ENCODE measurements around the gene MVB12A. TPM values are rescaled to one million over a fixed set of nuclear protein-coding genes. Genes with fewer than 3 reads are reported as not detected.

Gene MVB12A
- total and polyA plus RNA-seq, 9 of the 15 experiments (the other 6 are each of a cell fraction or from before 2014, with no cell fraction given), result 1.2 to 46.2 (median 22.4) TPM

DNA sequence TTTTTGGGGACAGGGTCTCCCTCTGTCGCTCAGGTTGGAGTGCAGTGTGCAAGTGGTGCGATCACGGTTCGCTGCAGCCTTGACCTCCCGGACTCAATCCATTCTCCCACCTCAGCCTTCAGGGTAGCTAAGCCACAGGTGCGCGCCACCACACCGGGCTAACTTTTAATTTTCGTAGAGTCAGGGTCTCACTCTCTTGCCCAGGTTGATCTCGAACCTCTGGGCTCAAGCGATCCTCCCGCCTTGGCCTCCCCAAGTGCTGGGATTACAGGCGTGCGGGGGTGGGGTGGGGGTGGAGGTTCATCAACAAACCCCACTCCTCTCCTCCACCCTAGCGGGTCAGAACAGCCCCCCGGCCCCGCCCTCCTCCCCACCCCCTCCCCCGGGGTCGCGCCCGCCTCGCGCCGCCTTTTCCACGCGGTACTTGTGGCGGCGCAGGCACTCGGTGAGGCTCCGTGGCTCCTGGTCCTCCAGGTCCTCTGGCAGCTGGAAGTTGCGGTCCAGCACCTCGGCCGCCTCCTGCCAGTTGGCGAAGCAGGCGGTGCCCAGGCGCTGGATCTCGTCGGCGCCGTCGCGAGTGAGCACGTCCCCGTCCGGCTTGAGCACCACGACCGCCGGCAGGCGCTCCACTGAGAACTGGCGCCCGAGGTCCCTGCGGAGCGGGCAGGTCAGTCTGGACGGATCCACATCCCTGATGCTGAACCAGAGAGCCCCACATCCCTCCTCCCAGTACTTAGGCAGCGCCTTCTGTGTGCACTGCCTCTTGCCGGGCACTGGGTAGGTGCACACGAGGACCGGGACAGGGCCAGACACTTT is 35.7 kb downstream of the MVB12A start:
- Histone ChIP-seq H3K4me1 (replicated peaks in 1 of 2; ENCODE audit: control insufficient read depth in 2 of 2, insufficient read depth in 2 of 2, low read length in 2 of 2) (peaks cover 4 to 24% of the 10 kb centered on the region in 2 experiments; a peak in 3 of 5 replicates), H3K27ac (ENCODE audit: extremely low read depth, low read depth, low read length) (no peak overlapping the region), H3K36me3 (ENCODE audit: control insufficient read depth, insufficient read depth, low read length) (no peaks in the 10 kb centered on the region), H3K4me3 (no peak overlapping the region), H3K79me2 (ENCODE audit: control insufficient read depth, insufficient read depth, low read length) (no peaks in the 10 kb centered on the region), H3K9ac (ENCODE audit: insufficient read depth in 1 of 2, low read depth in 2 of 2, low read length in 2 of 2) (peak overlapping the region in 1 of 2 experiments; percentile 35; a peak in 1 of 4 replicates), H3K4me2 (ENCODE audit: insufficient read depth, low read length) (no peak overlapping the region), H2AFZ (ENCODE audit: low read depth, low read length) (no peak overlapping the region), H4K20me1 (replicated peaks; ENCODE audit: control insufficient read depth, insufficient read depth, low read length) (no peaks in the 10 kb centered on the region), H3K9me3 (replicated peaks; ENCODE audit: control insufficient read depth, insufficient read depth, low read depth, low read length) (no peaks in the 10 kb centered on the region), H3K9me1 (ENCODE audit: control insufficient read depth, insufficient read depth, low read length) (no peaks in the 10 kb centered on the region), H3K27me3 (ENCODE audit: control insufficient read depth in 2 of 2, insufficient read depth in 2 of 2, low read length in 2 of 2) (peaks cover 4 to 17% of the 10 kb centered on the region in 2 experiments; a peak in 4 of 5 replicates)
- ChIA-PET POLR2A (interaction anchor here (0.8 kb wide), 1 partner anchor 163 kb away, joined by 6 read pairs; no protein-coding TSS in a partner anchor), CTCF (ENCODE audit: low intra/inter-chr PET ratio) (interaction anchor here (2.6 kb wide), 1 partner anchor 11 kb away, joined by 10 read pairs; no protein-coding TSS in a partner anchor)
- 49% methylated on average over 27 of the region's 58 CpGs for WGBS (ENCODE audit: insufficient coverage, low coverage, missing lambda C conversion rate)
- in situ Hi-C loops (cut with MboI), result no loop called here
- no peak for ATAC-seq
- DNase-seq (ENCODE audit: extremely low read depth in 1 of 4, low spot score in 3 of 4), result peak in 2 of 4 experiments; percentile 33 to 34
- no peak for FAIRE-seq
- intact Hi-C loops (cut with micrococcal nuclease), result loop anchor here (10.0 kb wide), 1 partner anchor 219 kb away; no protein-coding TSS in a partner anchor
- BruUV-seq (replicated peaks), result no TSS peak
- TF ChIP-seq, protein P1, sequence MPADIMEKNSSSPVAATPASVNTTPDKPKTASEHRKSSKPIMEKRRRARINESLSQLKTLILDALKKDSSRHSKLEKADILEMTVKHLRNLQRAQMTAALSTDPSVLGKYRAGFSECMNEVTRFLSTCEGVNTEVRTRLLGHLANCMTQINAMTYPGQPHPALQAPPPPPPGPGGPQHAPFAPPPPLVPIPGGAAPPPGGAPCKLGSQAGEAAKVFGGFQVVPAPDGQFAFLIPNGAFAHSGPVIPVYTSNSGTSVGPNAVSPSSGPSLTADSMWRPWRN (IDR thresholded peaks at IDR 0.05; ENCODE audit: low read depth), result no peak
- TF ChIP-seq, protein P2, sequence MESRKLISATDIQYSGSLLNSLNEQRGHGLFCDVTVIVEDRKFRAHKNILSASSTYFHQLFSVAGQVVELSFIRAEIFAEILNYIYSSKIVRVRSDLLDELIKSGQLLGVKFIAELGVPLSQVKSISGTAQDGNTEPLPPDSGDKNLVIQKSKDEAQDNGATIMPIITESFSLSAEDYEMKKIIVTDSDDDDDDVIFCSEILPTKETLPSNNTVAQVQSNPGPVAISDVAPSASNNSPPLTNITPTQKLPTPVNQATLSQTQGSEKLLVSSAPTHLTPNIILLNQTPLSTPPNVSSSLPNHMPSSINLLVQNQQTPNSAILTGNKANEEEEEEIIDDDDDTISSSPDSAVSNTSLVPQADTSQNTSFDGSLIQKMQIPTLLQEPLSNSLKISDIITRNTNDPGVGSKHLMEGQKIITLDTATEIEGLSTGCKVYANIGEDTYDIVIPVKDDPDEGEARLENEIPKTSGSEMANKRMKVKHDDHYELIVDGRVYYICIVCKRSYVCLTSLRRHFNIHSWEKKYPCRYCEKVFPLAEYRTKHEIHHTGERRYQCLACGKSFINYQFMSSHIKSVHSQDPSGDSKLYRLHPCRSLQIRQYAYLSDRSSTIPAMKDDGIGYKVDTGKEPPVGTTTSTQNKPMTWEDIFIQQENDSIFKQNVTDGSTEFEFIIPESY (CRISPR knock-in tag; IDR thresholded peaks at IDR 0.05), result peak; percentile 47; the same call in 1 of the 2 replicates
